Epithelial cell of proximal tubule (primary cell): ENCODE results near the gene RAB6B. TPM values are rescaled to one million over a fixed set of nuclear protein-coding genes. Genes with fewer than 3 reads are reported as not detected.
A peak's percentile ranks its signal among the peaks of the same experiment; 100 is the strongest.

Experiments used
- DNase-seq: peaks from one replicate; pipeline ENCODE4 v3.0.0-alpha.2; 2011; ENCODE audit warnings: low read depth
- H3K4me3 ChIP-seq: 2 replicates; pipeline ENCODE4 v1.5.1; 2011; ENCODE audit warnings: low read depth, mild to moderate bottlenecking, low read length
- total RNA-seq: library from RNA; depleted of rRNA; stranded (reverse); fragments of >200 nt; gene quantifications from 2 replicates; pipeline ENCODE4 v1.2.3, GENCODE V29; 2015
- TF ChIP-seq, protein P1 (sequence below): conservative IDR thresholded peaks from 2 replicates; pipeline ENCODE4 v1.5.1; 2012; ENCODE audit warnings: low read depth, mild to moderate bottlenecking, low read length

Gene RAB6B
- total RNA-seq, 1 donor from 2014 or later = 3.5 TPM

DNA sequence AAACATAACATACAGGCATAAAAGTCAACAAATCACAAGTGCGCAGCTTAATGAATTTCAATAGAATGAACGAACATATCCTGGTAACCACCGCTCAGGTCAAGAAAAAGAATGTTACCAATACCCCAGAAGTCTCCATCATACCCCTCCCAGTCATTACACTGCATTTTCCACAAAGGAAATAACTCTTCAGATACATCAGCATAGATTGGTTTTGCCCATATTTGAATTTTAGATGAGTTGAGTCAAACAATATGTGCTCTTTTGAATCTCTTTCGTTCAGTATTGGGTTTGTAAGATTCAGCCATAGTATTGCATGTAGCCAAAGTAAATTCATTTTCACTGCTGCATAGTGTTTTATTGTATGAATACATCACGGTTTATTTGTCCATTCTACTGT is 6.2 kb upstream of the RAB6B start:
- TF ChIP-seq, protein P1, sequence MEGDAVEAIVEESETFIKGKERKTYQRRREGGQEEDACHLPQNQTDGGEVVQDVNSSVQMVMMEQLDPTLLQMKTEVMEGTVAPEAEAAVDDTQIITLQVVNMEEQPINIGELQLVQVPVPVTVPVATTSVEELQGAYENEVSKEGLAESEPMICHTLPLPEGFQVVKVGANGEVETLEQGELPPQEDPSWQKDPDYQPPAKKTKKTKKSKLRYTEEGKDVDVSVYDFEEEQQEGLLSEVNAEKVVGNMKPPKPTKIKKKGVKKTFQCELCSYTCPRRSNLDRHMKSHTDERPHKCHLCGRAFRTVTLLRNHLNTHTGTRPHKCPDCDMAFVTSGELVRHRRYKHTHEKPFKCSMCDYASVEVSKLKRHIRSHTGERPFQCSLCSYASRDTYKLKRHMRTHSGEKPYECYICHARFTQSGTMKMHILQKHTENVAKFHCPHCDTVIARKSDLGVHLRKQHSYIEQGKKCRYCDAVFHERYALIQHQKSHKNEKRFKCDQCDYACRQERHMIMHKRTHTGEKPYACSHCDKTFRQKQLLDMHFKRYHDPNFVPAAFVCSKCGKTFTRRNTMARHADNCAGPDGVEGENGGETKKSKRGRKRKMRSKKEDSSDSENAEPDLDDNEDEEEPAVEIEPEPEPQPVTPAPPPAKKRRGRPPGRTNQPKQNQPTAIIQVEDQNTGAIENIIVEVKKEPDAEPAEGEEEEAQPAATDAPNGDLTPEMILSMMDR = no peak
- no peak for DNase-seq
- no peak overlapping the region for H3K4me3 ChIP-seq

DNA sequence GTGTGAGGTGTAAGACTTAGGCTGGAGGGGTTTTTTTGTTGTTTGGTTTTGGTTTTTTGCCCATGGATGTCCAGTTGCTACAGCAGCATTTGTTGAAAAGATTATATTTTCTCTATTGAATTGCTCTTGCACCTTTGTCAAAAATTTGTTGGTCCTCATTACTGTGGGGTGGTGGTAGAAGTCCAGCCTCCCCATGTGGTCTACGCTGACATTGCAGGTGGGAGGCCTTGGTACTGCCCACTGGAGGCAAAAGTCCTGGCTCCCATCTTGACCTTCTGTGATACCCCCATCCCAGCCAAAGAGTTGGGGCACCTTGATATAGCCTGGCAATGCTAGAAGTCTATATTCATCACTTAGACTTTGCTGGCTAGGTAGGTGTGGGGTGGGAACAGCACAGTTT is 5.4 kb upstream of the RAB6B start:
- DNase-seq = no peak
- TF ChIP-seq, protein P1 = peak; percentile 47

DNA sequence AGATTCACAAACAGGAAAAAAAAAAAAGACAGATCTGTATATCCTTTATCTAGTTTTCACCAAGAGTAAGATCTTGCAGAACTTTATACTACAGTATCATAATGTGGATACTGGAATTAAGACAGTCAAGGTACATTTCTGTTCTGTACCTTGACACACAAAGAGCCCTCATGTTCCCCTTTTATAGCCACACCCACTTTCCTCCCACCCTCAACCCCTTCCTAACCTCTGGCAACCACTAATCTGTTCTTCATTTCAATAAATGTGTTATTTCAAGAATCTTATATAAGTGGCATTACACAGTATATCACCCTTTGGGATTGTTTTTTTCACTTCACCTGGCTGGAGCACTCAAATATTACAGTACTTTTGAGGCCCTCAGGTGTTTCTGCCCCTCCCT is 3.6 kb upstream of the RAB6B start:
- TF ChIP-seq, protein P1 = no peak
- no peak overlapping the region for H3K4me3 ChIP-seq
- no peak for DNase-seq

More for the DNA sequence above, 5.4 kb upstream of the RAB6B start:
- no peak overlapping the region for H3K4me3 ChIP-seq

DNA sequence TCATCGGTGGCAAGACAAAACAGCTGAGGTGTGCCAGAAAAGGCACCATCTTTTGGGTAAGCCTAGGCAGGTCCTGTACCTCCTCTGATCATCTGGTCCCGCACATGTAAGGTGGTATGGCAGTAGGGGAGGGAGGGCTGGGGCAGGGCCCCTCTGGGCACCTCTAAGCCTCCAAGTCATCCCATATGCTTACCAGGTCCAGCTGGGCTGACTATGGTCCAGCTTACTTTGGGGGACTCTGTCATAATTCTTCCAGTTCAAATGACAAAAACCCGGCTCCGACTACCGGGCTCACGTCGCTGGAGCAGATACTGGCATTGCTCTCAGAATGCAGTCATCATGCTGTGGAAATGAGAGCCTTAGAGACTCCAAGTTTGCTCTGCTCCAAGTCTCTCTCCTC is 1.9 kb upstream of the RAB6B start:
- no peak for DNase-seq
- TF ChIP-seq, protein P1 = no peak
- H3K4me3 ChIP-seq = no peak overlapping the region

DNA sequence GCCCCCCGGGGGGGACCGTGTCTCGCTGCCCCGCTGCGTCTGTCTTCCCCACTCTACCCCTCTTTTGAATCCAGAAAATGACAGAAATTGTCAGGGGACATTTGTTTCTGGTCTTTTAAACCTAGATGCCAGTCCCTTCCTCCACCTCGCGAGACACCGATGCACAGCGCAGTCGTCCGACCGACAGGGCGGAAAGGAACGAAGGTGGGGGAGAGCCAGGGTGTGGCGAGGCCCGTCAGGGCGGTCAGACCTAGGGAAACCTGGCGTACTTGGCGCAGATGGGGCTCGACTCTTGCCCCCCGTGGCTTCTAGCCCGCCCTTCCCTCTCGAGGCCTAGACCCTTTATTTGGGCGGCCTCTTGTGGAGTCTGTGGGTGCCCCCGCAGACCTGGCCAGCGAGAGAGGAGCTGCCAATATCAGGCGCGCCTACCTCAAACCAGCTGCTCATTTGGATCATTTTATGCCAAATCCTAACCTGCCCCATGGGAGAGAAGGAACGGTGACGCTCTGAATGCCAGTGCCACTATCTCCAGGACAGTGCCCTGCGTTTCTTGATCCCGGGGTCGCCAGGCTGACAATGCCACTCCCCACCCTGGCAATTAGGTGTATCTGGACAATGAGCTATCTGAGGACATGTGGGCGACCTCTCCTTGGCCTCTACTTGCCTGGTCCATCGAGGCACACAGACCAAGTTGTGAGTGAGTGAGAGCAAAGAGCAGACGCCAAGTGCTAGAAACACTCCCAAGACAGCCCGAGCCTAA is 500 bp upstream of the RAB6B start:
- DNase-seq = no peak
- peak overlapping the region; percentile 77 for H3K4me3 ChIP-seq
- TF ChIP-seq, protein P1 = no peak

DNA sequence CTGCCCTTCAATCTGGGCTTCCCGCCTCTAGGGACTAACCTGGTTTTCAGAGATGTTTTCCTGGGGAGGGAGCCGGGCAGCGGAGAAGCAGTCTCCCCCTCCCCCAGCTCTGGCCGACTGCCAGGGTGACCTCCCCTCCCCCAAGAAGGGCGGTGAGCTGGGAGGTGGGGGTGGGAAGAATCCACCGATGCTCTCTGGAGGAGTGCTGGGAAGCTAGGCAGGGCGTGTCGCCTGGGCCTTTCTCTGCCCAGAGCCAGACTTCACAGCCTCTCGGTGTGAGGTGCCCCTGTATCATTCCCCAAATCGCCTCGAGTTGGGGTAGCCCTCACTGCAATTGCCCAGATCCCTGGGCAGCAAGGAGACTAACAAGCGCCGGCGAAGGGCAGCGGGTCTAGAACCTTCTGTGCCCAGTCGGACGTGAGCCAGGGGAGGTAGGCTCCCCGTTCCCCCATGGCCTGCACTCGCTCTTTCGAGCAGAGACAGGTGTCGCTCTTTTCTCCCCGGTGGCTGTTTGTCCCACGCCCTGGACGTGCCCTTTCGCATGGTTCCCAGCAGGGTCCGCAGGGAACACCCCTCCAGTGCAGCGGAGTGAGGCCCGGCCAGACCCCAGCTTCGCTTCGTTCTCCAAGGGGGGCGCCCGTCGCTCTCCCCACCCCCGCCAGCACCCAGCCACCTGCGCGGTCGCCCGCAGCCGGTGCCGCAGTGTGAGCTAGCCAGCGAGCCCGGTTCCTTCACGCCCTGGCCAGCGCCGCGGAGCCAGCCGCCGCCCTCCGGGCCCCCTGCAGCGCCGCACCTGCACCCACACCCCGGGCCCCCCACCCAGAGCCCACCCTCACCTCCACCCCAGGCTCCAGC is 1.1 kb downstream of the RAB6B start:
- peak overlapping the region; percentile 77 for H3K4me3 ChIP-seq
- TF ChIP-seq, protein P1 = no peak
- DNase-seq = no peak
